Retinal pigment epithelial cell (primary cell): ENCODE results near the gene WFDC5.
A peak's percentile ranks its signal among the peaks of the same experiment; 100 is the strongest.

Experiments
- DNase-seq: peaks from one replicate; pipeline ENCODE4 v3.0.0-alpha.2; 2010; ENCODE audit warnings: low read depth
- H3K4me3 ChIP-seq: 2 replicates; pipeline ENCODE4 v1.5.1; 2011; ENCODE audit warnings: mild to moderate bottlenecking, low read length, control low read depth, moderate library complexity
- CTCF ChIP-seq: conservative IDR thresholded peaks from 2 replicates; pipeline ENCODE4 v1.5.1; 2011; ENCODE audit warnings: low read depth, low read length, control low read depth, inconsistent platforms

Gene WFDC5

GRCh38 chr20:45115386-45115774 is 406 bp upstream of the WFDC5 start:
- no peak for TF ChIP-seq CTCF
- H3K4me3 ChIP-seq = no peak overlapping the region
- no peak for DNase-seq

GRCh38 chr20:45113865-45114264 is 1.1 kb downstream of the WFDC5 start:
- no peak for TF ChIP-seq CTCF
- DNase-seq = no peak
- no peak overlapping the region for H3K4me3 ChIP-seq

- H3K4me3 ChIP-seq = no peak overlapping the region
- no peak for TF ChIP-seq CTCF
- DNase-seq = no peak
These were observed 2.2 kb downstream of the WFDC5 start for GRCh38 chr20:45112754-45113153.

- H3K4me3 ChIP-seq = no peak overlapping the region
- TF ChIP-seq CTCF = peak; percentile 53
- no peak for DNase-seq
These were observed 3.0 kb downstream of the WFDC5 start for GRCh38 chr20:45111799-45112471.

- no peak for TF ChIP-seq CTCF
- H3K4me3 ChIP-seq = no peak overlapping the region
- no peak for DNase-seq
These were observed 3.7 kb downstream of the WFDC5 start for GRCh38 chr20:45111285-45111684.

GRCh38 chr20:45110301-45110700 is 4.7 kb downstream of the WFDC5 start:
- DNase-seq = no peak
- no peak overlapping the region for H3K4me3 ChIP-seq
- no peak for TF ChIP-seq CTCF

GRCh38 chr20:45109634-45110033 is 5.3 kb downstream of the WFDC5 start:
- no peak overlapping the region for H3K4me3 ChIP-seq
- DNase-seq = no peak
- TF ChIP-seq CTCF = no peak
